ENCODE results near the gene DEFB108B.
"Not testable (repeated sequence)": the region's sequence is repeated elsewhere in the genome, so short reads cannot be mapped to it uniquely, and the experiment has no call there.

- TF ChIP-seq, protein P1, sequence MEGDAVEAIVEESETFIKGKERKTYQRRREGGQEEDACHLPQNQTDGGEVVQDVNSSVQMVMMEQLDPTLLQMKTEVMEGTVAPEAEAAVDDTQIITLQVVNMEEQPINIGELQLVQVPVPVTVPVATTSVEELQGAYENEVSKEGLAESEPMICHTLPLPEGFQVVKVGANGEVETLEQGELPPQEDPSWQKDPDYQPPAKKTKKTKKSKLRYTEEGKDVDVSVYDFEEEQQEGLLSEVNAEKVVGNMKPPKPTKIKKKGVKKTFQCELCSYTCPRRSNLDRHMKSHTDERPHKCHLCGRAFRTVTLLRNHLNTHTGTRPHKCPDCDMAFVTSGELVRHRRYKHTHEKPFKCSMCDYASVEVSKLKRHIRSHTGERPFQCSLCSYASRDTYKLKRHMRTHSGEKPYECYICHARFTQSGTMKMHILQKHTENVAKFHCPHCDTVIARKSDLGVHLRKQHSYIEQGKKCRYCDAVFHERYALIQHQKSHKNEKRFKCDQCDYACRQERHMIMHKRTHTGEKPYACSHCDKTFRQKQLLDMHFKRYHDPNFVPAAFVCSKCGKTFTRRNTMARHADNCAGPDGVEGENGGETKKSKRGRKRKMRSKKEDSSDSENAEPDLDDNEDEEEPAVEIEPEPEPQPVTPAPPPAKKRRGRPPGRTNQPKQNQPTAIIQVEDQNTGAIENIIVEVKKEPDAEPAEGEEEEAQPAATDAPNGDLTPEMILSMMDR (IDR thresholded peaks at IDR 0.05; ENCODE audit: low read depth, low read length, missing input control): not testable (repeated sequence)
- TF ChIP-seq ATF3 (IDR thresholded peaks at IDR 0.05); TAF1 (conservative IDR thresholded peaks at IDR 0.05); JUND (IDR thresholded peaks at IDR 0.05); FOXA1 (IDR thresholded peaks at IDR 0.05); GABPA (IDR thresholded peaks at IDR 0.05 in 1 of 2, conservative IDR thresholded peaks at IDR 0.05 in 1 of 2); SP1 (IDR thresholded peaks at IDR 0.05); RAD21 (IDR thresholded peaks at IDR 0.05); YY1 (IDR thresholded peaks at IDR 0.05); ZBTB33 (IDR thresholded peaks at IDR 0.05): not testable (repeated sequence)
These were observed 28.6 kb upstream of the DEFB108B start for GRCh38 chr11:71804158-71804947.

Measured in liver (tissue), 3 donors.